Measurements from ENCODE around the gene GSTP1.

DNA sequence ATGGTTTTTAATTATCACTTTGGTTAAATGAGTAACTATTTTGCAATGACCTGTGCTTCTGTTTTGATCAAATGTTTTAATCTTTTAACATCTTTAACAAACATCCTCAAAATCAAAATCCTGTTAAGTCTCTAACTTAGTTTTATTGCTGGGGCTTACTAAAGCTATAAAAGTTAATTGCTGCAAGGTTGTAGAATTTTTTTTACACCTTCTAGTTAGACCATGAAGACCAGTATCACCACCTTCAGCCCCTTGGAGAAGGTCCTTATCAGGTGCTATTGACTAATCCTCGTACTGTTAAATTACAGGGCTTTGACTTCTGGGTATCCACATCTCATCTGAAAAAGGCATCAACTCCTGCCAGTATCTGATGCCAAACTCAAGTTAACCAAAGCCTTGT lies 48.1 kb upstream of the GSTP1 start:
- TF ChIP-seq, protein P1, sequence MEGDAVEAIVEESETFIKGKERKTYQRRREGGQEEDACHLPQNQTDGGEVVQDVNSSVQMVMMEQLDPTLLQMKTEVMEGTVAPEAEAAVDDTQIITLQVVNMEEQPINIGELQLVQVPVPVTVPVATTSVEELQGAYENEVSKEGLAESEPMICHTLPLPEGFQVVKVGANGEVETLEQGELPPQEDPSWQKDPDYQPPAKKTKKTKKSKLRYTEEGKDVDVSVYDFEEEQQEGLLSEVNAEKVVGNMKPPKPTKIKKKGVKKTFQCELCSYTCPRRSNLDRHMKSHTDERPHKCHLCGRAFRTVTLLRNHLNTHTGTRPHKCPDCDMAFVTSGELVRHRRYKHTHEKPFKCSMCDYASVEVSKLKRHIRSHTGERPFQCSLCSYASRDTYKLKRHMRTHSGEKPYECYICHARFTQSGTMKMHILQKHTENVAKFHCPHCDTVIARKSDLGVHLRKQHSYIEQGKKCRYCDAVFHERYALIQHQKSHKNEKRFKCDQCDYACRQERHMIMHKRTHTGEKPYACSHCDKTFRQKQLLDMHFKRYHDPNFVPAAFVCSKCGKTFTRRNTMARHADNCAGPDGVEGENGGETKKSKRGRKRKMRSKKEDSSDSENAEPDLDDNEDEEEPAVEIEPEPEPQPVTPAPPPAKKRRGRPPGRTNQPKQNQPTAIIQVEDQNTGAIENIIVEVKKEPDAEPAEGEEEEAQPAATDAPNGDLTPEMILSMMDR (IDR thresholded peaks at IDR 0.05) = no peak
- no peak for TF ChIP-seq POLR2A (IDR thresholded peaks at IDR 0.05)

All from testis (tissue), 2 donors.